ENCODE data around the gene FLNC.

GRCh38 chr7:128881458-128882125 is 51.4 kb downstream of the FLNC start:
- TF ChIP-seq CTCF (IDR thresholded peaks at IDR 0.05) (no peak), POLR2A (IDR thresholded peaks at IDR 0.05) (no peak)

Measured in uterus (tissue), 2 donors.